ENCODE data around the gene TPK1.
"Not testable (repeated sequence)": the region's sequence is repeated elsewhere in the genome, so short reads cannot be mapped to it uniquely, and the experiment has no call there.

The TPK1 gene

GRCh38 chr7:144817001-144817400 is 18.9 kb downstream of the TPK1 start:
- no peak overlapping the region for H2AFZ ChIP-seq (ENCODE audit: low read depth, low read length)
- no peaks in the 10 kb centered on the region for H3K4me1 ChIP-seq (ENCODE audit: insufficient read depth, low read length)
- no peak overlapping the region for H3K4me3 ChIP-seq (ENCODE audit: low read length)
- H3K27me3 ChIP-seq (ENCODE audit: insufficient read depth, low read length) = no peaks in the 10 kb centered on the region
- H3K9me3 ChIP-seq (ENCODE audit: low read length) = no peaks in the 10 kb centered on the region
- no peaks in the 10 kb centered on the region for H3K36me3 ChIP-seq (ENCODE audit: insufficient read depth, low read length)

GRCh38 chr7:144814299-144814698 is 21.6 kb downstream of the TPK1 start:
- H3K4me3 ChIP-seq (ENCODE audit: low read length) = no peak overlapping the region

GRCh38 chr7:144812379-144813283 is 23.2 kb downstream of the TPK1 start:
- no peaks in the 10 kb centered on the region for H3K4me1 ChIP-seq (ENCODE audit: insufficient read depth, low read length)
- no peaks in the 10 kb centered on the region for H3K9me3 ChIP-seq (ENCODE audit: low read length)
- no peaks in the 10 kb centered on the region for H3K36me3 ChIP-seq (ENCODE audit: insufficient read depth, low read length)
- H2AFZ ChIP-seq (ENCODE audit: low read depth, low read length) = no peak overlapping the region
- no peaks in the 10 kb centered on the region for H3K27me3 ChIP-seq (ENCODE audit: insufficient read depth, low read length)
- no peak overlapping the region for H3K4me3 ChIP-seq (ENCODE audit: low read length)

More at GRCh38 chr7:144814299-144814698, 21.6 kb downstream of the TPK1 start:
- Histone ChIP-seq H2AFZ (ENCODE audit: low read depth, low read length) (no peak overlapping the region), H3K4me1 (ENCODE audit: insufficient read depth, low read length) (no peaks in the 10 kb centered on the region), H3K36me3 (ENCODE audit: insufficient read depth, low read length) (no peaks in the 10 kb centered on the region), H3K9me3 (ENCODE audit: low read length) (no peaks in the 10 kb centered on the region), H3K27me3 (ENCODE audit: insufficient read depth, low read length) (no peaks in the 10 kb centered on the region)

- no peaks in the 10 kb centered on the region for H3K27me3 ChIP-seq (ENCODE audit: insufficient read depth, low read length)
These were observed 30.1 kb downstream of the TPK1 start for GRCh38 chr7:144805627-144806239.

GRCh38 chr7:144800678-144801436 is 35.0 kb downstream of the TPK1 start:
- not testable (repeated sequence) for H3K27me3 ChIP-seq (ENCODE audit: insufficient read depth, low read length)

More at GRCh38 chr7:144805627-144806239, 30.1 kb downstream of the TPK1 start:
- no peaks in the 10 kb centered on the region for H3K9me3 ChIP-seq (ENCODE audit: low read length)
- no peaks in the 10 kb centered on the region for H3K4me1 ChIP-seq (ENCODE audit: insufficient read depth, low read length)
- H3K36me3 ChIP-seq (ENCODE audit: insufficient read depth, low read length) = no peaks in the 10 kb centered on the region
- no peak overlapping the region for H3K4me3 ChIP-seq (ENCODE audit: low read length)
- H2AFZ ChIP-seq (ENCODE audit: low read depth, low read length) = no peak overlapping the region

GRCh38 chr7:144796919-144797318 is 38.9 kb downstream of the TPK1 start:
- Histone ChIP-seq H2AFZ (ENCODE audit: low read depth, low read length) (no peak overlapping the region), H3K36me3 (ENCODE audit: insufficient read depth, low read length) (no peaks in the 10 kb centered on the region), H3K9me3 (ENCODE audit: low read length) (no peaks in the 10 kb centered on the region)

More at GRCh38 chr7:144800678-144801436, 35.0 kb downstream of the TPK1 start:
- H3K36me3 ChIP-seq (ENCODE audit: insufficient read depth, low read length); H3K9me3 ChIP-seq (ENCODE audit: low read length); H3K4me1 ChIP-seq (ENCODE audit: insufficient read depth, low read length); H3K4me3 ChIP-seq (ENCODE audit: low read length); H2AFZ ChIP-seq (ENCODE audit: low read depth, low read length): not testable (repeated sequence)

GRCh38 chr7:144792050-144792449 is 43.8 kb downstream of the TPK1 start:
- Histone ChIP-seq H3K4me3 (ENCODE audit: low read length) (no peak overlapping the region), H3K27me3 (ENCODE audit: insufficient read depth, low read length) (peaks cover 2% of the 10 kb centered on the region), H2AFZ (ENCODE audit: low read depth, low read length) (no peak overlapping the region), H3K36me3 (ENCODE audit: insufficient read depth, low read length) (no peaks in the 10 kb centered on the region), H3K4me1 (ENCODE audit: insufficient read depth, low read length) (no peaks in the 10 kb centered on the region), H3K9me3 (ENCODE audit: low read length) (no peaks in the 10 kb centered on the region)

More at GRCh38 chr7:144796919-144797318, 38.9 kb downstream of the TPK1 start:
- no peak overlapping the region for H3K4me3 ChIP-seq (ENCODE audit: low read length)
- no peaks in the 10 kb centered on the region for H3K4me1 ChIP-seq (ENCODE audit: insufficient read depth, low read length)
- H3K27me3 ChIP-seq (ENCODE audit: insufficient read depth, low read length) = no peaks in the 10 kb centered on the region

GRCh38 chr7:144791488-144791887 is 44.4 kb downstream of the TPK1 start:
- peaks cover 2% of the 10 kb centered on the region for H3K27me3 ChIP-seq (ENCODE audit: insufficient read depth, low read length)
- H3K9me3 ChIP-seq (ENCODE audit: low read length) = no peaks in the 10 kb centered on the region
- no peak overlapping the region for H3K4me3 ChIP-seq (ENCODE audit: low read length)
- no peaks in the 10 kb centered on the region for H3K4me1 ChIP-seq (ENCODE audit: insufficient read depth, low read length)
- no peak overlapping the region for H2AFZ ChIP-seq (ENCODE audit: low read depth, low read length)
- no peaks in the 10 kb centered on the region for H3K36me3 ChIP-seq (ENCODE audit: insufficient read depth, low read length)

- H3K4me3 ChIP-seq (ENCODE audit: low read length) = no peak overlapping the region
These were observed 48.7 kb downstream of the TPK1 start for GRCh38 chr7:144787127-144787526.

GRCh38 chr7:144786522-144786921 is 49.3 kb downstream of the TPK1 start:
- no peaks in the 10 kb centered on the region for H3K9me3 ChIP-seq (ENCODE audit: low read length)
- H3K4me1 ChIP-seq (ENCODE audit: insufficient read depth, low read length) = peaks cover 10% of the 10 kb centered on the region
- no peaks in the 10 kb centered on the region for H3K36me3 ChIP-seq (ENCODE audit: insufficient read depth, low read length)
- no peak overlapping the region for H3K4me3 ChIP-seq (ENCODE audit: low read length)
- no peak overlapping the region for H2AFZ ChIP-seq (ENCODE audit: low read depth, low read length)
- H3K27me3 ChIP-seq (ENCODE audit: insufficient read depth, low read length) = no peaks in the 10 kb centered on the region

More at GRCh38 chr7:144787127-144787526, 48.7 kb downstream of the TPK1 start:
- no peak overlapping the region for H2AFZ ChIP-seq (ENCODE audit: low read depth, low read length)
- peaks cover 10% of the 10 kb centered on the region for H3K4me1 ChIP-seq (ENCODE audit: insufficient read depth, low read length)
- no peaks in the 10 kb centered on the region for H3K9me3 ChIP-seq (ENCODE audit: low read length)
- no peaks in the 10 kb centered on the region for H3K36me3 ChIP-seq (ENCODE audit: insufficient read depth, low read length)
- peaks cover 2% of the 10 kb centered on the region for H3K27me3 ChIP-seq (ENCODE audit: insufficient read depth, low read length)

- H3K9me3 ChIP-seq (ENCODE audit: low read length) = no peaks in the 10 kb centered on the region
- no peaks in the 10 kb centered on the region for H3K27me3 ChIP-seq (ENCODE audit: insufficient read depth, low read length)
These were observed 49.8 kb downstream of the TPK1 start for GRCh38 chr7:144786079-144786478.

GRCh38 chr7:144785521-144785920 is 50.3 kb downstream of the TPK1 start:
- Histone ChIP-seq H3K4me1 (ENCODE audit: insufficient read depth, low read length) (peaks cover 10% of the 10 kb centered on the region), H3K4me3 (ENCODE audit: low read length) (no peak overlapping the region), H3K27me3 (ENCODE audit: insufficient read depth, low read length) (no peaks in the 10 kb centered on the region), H3K36me3 (ENCODE audit: insufficient read depth, low read length) (no peaks in the 10 kb centered on the region), H2AFZ (ENCODE audit: low read depth, low read length) (no peak overlapping the region), H3K9me3 (ENCODE audit: low read length) (no peaks in the 10 kb centered on the region)

More at GRCh38 chr7:144786079-144786478, 49.8 kb downstream of the TPK1 start:
- no peaks in the 10 kb centered on the region for H3K36me3 ChIP-seq (ENCODE audit: insufficient read depth, low read length)
- peaks cover 10% of the 10 kb centered on the region for H3K4me1 ChIP-seq (ENCODE audit: insufficient read depth, low read length)
- no peak overlapping the region for H3K4me3 ChIP-seq (ENCODE audit: low read length)
- H2AFZ ChIP-seq (ENCODE audit: low read depth, low read length) = no peak overlapping the region

GRCh38 chr7:144784943-144785342 is 50.9 kb downstream of the TPK1 start:
- Histone ChIP-seq H3K9me3 (ENCODE audit: low read length) (no peaks in the 10 kb centered on the region), H3K36me3 (ENCODE audit: insufficient read depth, low read length) (no peaks in the 10 kb centered on the region), H3K27me3 (ENCODE audit: insufficient read depth, low read length) (no peaks in the 10 kb centered on the region), H3K4me1 (ENCODE audit: insufficient read depth, low read length) (peaks cover 10% of the 10 kb centered on the region), H3K4me3 (ENCODE audit: low read length) (no peak overlapping the region), H2AFZ (ENCODE audit: low read depth, low read length) (no peak overlapping the region)
